GM19025 (cell line): ENCODE data around the gene LYRM4.

Experiments
- ATAC-seq: cut with Tn5 transposase; IDR thresholded peaks from one replicate; pipeline ENCODE4 v1.9.1; 2021; ENCODE audit warnings: mild to moderate bottlenecking, low read depth, moderate library complexity; ENCODE audit not compliant: unreplicated experiment

Gene LYRM4

DNA sequence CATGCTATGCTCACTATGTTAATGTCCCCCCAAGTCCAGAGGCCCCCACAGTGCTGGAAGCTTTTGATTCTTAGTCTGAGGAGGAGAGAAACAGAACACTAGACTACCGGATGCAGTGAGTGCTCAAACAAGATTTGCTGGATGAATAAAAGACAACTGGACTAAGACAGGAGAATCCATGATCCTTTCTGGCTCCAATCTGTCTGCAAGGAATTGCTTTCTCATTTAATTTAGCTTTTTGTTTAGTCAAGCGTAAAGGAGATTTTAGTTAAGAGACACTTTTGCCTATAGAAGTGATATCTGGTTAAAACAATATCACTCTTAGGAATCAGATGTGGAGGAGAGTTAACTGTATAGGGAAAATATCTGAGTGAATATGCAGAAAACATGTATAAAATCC lies 13.5 kb downstream of the LYRM4 start:
- no peak for ATAC-seq

DNA sequence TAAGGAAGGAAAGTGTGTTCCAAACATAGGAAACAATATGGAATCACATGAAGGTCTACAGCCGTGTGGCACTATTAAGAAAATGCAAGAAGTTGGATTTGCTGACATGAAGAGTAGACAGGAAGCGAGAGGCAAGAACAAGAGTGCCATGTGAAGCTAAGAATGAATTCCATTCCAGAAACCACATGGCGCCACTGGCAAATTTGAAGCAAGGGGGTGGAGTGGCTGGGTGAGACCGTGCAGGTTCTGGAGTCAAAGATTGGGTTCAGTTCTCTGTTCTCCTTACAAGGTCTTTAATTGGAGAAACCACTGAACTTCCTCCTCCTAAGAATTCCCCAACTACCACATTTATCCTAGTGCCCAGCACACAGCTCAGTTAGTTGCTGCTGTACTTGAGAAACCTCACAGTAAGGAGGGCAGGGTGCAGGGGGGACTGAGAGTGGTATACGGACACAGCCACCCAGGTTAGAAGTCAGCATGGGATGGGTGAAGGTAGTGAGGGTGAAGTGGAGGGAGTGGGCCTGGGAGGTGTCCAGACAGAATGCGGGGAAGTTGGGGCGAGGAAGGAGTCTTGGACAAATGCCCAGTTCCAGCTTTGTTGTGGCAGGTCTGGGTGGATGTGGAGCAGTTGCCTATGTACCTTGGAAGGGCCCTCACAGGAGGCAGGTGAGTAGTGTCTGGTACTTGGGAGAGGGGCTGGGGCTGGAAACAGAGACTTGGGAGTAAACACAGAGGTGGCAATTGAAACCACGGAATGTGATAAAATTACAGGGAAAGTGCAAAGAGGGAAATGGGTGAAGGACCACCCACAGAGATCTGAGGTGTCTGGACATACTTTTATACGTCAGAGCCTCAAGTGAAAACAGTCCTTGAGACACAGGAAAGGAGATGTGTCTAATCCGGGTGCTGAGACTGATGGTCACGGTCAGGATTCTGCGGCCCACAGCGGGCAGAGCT lies 14.3 kb downstream of the LYRM4 start:
- ATAC-seq: no peak

DNA sequence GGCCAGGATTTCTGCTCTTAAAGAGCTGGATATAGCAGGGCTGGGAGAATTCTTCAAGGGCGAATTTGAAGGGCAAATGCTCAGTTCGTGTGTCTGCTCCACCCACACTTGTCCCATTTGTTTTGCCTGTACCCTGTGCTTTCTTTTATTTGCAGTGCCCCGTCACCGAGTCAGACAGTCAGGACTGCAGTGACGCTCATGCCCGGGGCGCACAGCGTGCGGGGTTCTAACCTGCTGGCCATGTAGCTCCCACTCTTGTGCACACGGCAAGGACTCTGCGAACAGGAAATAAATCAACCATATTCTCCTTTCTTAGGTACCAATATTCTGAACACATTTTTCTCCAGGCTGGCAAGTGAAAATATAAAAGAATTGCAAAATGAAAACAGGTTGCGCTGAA lies 17.7 kb downstream of the LYRM4 start:
- no peak for ATAC-seq

DNA sequence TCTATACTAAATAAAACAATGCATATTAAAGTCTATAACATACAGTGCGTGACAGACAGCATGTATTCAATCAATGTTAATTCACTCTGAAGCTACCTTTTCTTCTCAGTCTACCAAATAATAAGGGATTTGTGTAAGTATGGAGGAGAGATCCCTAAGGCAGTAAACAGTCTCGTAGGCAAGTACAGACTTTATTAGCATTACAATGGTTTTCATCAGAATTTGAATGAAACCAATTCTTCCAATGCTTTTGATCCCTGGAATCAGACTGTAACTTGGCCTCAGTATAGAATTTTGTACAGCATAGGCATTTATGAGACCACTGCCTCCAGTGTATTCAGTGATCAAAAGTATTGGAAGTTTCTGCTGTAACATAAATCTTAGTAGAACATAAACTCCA lies 19.5 kb downstream of the LYRM4 start:
- ATAC-seq: no peak

DNA sequence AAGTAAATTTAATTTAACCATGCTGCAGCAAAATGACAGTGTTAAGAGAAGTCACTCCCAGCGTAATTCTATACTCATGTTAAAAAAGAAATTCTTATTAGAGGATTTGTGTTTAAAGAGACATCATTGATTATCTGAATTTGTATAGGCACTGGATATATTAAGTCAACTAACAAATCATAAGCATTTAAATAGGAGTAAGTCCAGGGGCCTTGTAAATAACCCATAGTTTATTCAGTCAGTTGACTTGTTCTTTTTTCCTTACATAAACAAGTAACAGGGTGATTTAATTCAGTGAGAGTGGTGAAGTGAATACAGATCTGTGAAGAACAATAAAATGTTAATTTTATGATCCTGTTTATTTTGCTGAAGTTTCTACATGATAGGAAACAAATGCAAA lies 22.4 kb downstream of the LYRM4 start:
- no peak for ATAC-seq

DNA sequence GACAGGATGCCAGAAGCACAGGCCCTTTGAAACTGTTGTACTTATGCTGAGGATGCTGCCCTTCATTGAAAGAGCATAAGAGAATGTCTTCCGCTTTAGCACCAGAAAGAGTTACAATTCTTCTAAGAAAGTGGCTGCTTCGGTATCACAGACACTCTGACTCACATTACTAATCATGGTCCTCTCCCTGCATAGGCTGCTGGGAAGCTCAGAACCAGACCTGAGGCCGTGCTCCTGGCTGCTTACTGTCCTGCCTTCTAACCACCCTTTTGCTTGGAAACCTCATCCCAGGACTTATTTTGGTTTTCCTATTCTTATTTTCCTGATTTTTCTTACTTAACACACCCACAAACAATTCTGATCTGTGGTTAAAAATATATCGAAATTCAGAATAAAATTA lies 22.9 kb downstream of the LYRM4 start:
- no peak for ATAC-seq

DNA sequence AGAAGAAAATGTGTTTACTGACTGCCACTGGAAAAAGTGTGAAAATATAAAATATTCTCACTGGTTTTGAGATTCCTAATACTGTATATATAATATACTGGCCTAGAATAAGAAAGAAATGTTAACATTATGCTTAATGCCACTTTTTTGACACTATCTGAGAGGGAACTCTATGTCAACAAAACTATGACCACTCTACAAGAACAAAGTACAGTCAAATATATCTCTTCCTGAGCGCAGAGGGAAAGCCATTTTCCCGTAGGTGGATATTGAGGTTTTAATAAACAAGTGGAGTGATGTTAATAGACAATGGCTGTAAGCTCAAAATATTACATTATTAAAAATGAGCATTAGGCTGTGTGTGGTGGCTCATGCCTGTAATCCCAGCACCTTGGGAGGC lies 24.9 kb downstream of the LYRM4 start:
- no peak for ATAC-seq

DNA sequence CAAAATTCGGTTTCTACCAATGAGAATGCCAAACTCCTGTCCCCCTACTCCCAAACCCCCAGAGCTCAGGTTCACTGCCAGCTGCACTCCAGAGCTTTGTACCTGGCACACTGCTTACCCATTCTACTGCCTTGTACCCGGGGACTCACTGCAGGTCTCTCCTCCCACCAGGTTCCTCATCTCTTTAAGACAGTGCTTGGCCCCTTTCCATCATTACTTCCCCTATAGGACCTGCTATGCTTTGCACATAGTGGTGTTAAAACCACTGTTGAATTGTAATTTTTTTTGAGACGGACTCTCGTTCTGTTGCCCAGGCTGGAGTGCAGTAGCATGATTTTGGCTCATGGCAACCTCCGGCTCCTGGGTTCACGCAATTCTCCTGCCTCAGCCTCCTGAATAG lies 25.9 kb downstream of the LYRM4 start:
- no peak for ATAC-seq

DNA sequence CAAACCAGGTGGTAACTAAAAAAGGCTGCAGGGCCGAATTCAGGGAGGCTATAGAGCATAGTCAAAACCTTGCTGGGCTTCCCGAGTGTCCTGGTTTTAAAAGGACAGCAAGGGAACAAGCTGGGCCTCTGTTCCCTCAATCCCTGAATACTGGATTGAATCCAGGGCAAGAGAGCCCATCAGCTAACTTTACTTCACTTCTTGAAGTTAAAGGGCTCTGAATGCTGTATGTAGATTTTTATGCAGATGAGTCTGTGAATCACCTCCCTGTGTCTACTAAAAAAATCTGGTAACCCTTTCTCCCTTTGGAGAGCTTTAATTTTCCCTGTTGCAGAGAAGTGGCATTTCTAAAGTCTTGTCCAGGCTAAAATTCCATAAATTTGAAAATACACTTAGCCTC lies 29.5 kb downstream of the LYRM4 start:
- ATAC-seq: no peak

DNA sequence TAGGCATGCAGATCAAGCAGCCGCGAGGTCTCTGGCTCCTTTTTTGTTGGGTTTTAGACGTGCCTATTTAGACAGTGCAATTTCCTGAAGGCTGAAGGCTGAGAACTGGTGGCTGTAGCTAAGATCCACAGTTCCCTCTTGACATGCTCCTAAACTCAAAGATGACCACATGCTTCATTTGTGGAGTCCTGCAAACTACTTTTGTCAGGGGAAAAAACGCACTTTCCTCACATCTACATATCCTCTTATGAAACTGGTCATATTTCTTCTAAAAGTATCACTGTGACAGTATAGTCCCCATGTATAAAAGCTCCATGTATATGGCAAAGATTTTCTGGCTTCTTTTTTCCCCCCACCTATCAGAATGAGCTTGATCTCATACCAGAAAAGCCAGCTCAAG lies 30.7 kb downstream of the LYRM4 start:
- no peak for ATAC-seq

DNA sequence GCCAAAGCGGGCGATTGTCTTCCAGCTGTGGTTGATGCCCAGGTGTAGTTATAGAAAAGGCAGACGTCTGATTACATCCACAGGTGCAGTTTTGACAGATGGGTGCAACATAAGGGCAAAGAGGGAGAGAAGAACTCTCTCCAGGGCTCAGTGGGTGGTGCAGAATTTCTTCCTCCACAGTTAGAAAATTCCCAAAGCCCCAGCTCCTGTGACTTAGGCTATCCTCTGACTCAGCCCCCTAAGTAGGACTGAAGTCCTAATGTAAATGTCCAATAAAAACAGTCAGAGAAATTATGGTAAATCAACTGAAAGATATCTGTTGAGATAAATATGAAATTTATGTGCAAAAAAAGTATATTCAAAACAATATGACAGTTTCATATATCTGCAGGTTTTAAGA lies 31.4 kb downstream of the LYRM4 start:
- no peak for ATAC-seq

DNA sequence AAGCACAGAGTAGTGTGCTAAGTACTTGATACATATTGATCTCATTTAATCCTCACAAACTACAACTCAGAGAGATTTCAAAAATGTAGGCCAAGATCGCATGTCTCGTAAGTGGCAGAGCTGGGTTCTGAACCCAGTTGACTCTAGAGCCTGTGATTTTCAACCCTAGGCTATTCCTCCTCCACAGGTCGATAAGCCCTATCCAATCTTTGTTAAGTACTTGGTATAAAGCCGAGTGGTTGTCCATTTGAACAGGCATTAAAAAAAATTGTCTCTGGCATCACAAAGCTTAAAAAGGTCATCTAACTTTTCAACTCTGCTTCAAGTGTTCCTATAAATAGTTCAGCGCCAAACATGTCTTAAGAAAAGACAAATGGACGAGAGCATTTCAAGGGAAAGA lies 37.4 kb downstream of the LYRM4 start:
- no peak for ATAC-seq

DNA sequence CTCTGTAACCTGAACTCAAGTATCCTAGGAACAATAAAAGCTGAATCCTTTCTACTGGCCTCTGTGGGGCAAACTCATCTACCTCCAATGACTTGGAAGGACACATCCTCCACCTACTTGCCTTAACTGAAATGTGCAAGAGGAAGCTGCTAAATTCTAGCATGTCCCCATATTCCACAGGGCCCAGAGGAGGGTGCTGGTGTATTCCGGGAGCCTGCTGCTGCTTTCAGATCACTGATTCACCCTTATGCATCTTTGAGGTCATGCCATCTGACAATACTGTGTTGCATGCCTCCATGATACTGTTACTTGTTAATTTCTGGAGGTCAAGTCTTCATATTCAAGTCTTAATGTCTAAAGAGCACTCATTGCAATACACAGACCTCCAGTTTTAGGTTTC lies 40.3 kb downstream of the LYRM4 start:
- no peak for ATAC-seq

DNA sequence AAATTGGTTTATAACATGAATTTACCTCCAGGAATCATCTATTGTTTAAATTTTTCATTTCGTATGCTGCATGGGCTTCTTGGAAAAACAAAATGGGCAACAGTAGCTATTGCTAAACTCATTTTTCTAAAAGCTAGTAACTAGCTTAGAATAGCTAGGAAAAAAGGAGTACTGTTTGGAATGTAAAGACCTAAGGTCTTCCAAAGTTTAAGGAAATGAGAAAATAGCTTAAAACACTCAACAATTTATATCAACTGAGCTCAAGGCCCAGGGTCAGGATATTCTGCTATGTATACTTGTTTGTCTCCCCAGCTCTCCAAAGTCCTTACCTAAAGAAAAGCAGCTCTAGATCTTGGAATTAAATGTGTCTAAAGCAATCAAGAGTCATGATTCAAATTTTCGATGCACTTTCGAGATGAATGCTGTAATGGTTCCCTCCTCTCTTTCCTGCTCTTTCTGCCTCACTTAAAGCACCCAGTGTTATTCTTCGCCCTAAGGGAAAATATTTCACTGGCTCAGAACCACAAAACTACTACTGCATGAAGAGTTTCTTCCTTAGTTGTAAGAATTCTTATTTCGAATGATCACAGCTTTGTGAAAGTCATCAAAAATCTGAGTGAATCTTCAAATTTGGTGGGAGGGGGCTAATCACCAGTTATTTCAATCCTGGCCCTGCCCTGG lies 41.6 kb downstream of the LYRM4 start:
- ATAC-seq: no peak

DNA sequence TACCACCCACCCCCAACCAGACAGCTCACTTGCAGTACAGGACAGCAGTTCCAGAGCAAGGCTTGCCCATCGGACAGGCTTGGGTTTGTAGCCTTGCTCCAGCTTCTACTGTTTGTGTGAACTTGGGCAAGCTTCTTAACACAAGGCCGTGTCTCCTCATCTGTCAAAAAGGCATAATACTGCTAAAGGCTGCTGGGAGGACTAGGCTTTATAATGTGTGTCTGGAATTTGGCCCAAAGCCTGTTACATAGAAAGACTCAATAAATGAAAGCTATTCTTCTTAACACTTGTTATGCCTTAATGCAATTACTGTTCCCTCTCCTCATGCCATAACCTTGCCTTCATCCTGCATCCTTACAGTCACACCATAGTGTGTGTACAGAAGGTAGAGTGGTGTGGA lies 43.4 kb downstream of the LYRM4 start:
- no peak for ATAC-seq

DNA sequence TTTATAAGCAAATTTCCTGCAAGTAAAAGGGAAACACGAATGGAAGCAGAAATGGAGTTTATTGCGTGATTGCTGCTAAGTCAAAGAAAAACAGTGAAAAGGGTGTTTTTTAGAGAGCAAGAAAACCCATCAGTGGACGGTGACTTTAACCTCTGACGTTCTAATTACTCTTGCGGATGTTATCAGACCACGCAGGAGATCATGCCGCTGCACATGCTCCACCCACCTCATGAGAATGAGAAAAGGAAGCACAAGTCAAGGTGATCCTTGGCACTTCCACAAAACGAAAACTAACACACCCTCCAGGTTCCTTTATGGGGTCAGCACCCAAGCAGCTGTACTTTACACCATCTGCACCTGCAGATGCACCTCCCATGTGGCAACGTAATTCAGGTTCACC lies 45.0 kb downstream of the LYRM4 start:
- no peak for ATAC-seq

DNA sequence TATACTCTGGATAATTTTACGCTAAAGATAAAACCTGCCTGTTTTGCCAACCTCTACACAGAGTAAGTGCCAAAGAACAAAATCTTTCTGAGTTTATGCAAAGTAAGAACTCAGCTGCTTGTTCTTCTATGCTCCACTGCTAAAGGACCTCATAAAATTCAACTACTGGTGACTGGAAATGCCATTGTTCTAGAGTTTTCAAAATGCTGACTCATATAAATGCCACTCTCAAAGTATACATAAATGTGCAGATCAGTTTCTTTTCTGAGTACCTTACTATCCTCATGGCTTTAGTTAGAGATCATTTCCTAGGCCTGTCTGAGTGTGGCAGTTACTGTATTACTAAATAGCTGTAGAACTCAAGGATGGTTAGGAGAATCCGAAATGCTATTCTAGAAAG lies 45.6 kb downstream of the LYRM4 start:
- ATAC-seq: no peak

DNA sequence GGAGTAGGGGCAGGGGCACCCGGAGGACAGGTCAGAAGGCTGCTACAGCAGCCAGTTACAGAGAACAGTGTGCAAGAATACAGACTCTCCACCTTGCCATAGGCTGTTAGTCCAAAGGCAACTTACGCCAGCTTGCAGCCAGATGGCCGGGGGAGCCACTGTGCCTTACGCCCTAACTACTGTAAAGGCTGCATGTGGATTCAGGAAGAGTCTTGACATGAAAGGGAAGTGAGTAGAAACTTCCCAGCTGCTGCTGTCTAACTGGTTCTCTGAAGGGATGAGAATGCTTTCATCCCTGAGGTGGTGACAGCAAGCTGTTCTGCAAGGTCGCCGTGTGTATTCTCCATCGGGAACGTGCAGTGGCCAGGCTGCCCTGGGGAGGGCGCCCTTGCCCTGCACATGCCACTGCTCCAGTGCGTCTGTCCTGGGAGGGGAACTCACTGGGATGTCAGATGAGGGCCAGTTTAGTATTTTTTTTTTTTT lies 46.1 kb downstream of the LYRM4 start:
- ATAC-seq: no peak

DNA sequence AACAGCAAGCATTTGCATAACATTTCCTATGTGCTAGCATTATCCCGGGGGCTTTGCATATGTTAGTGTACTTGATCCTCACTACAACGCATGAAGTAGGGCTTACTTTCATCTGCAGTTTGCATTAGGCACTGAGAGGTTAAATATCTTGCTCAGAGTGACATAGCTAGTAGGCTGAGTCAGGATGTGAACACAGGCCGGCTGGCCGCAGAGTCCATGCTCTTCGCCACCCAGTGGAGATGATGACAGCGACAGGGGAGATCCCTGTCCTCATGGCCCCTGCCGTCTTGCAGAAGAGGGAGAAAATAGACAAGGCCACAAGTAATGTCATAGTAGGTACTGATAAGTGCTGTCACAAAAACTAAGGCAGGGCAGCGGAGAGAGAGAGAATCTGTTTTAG lies 46.9 kb downstream of the LYRM4 start:
- no peak for ATAC-seq

DNA sequence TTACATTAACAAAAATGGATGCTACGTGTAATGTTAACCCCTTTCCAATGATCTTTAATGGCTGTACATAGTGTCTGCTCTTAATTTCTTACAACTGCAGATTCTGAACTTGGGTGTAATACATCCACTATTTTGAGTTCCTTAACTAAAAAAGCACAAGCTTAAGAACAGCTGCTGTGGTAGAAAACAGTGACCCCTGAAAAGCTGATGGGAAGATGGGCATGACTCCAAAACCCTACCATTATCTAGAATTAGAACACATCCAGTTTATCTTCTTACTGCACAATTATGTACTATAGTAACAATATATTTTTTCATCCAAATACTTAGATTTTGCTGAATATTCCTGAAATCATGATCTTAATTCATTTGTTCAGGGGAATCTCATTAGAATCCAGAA lies 49.3 kb downstream of the LYRM4 start:
- ATAC-seq: no peak

DNA sequence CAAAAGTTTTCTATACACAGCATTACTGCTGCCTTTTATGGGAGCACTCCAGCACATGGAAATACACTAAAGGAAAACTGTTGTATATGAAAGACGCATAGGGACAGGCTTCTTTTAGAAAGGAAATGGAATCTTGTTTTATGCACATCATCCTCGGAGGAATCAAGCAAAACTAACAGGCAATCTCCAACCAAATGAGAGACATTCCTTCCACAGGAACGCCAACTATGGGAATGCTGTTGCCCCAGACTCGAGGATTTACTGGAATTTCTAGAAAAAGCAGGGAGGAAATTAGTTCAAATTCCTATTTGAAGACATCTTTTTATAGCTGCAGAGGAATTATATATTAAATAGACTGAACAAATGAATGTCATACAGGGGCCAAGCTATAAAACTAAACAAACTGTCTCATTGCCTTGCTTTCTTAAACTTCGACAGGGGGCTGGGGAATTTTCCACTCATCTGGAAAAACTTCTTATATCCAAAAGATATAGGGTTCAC lies 52.2 kb downstream of the LYRM4 start:
- ATAC-seq: no peak

DNA sequence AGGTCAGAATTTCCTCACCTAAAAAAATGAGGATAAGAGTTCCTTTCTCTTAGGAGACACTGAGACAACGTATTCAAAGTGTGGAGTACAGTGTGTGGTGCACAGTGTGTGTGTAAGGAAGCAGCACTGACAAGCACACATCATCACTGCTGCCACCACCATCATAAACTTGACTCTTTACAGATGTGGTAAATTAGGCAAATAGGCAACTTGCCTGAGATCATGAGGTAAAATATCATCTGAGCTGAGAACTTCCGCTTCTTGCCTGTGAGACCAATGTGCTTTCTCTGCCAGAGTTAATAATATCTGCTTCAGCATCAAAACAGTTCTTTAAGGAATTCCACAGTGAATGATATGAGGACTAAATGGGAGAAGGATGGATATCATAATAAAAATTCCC lies 52.7 kb downstream of the LYRM4 start:
- no peak for ATAC-seq
